Neural cell (in vitro differentiated cells): ENCODE results near the gene DLX1. TPM values are rescaled to one million over a fixed set of nuclear protein-coding genes. Genes with fewer than 3 reads are reported as not detected.

Experiments
- H2AFZ ChIP-seq: fragments of 200-600, 300-800 bp; sonication (generic), shearing (Covaris generic); 2 replicates; pipeline ENCODE4 v1.6.0; 2014; ENCODE audit warnings: low read depth, mild to moderate bottlenecking, antibody characterized with exemption, low read length, moderate library complexity
- H3F3A ChIP-seq: fragments of 200-600 bp; shearing (Covaris generic); 2 replicates; pipeline ENCODE4 v1.6.1; 2016; ENCODE audit warnings: mild to moderate bottlenecking, moderate library complexity, mixed read lengths, antibody characterized with exemption, low read length; ENCODE audit not compliant: insufficient read depth, poor library complexity, severe bottlenecking
- H3K27ac ChIP-seq: fragments of 200-600, 300-800 bp; sonication (generic), shearing (Covaris generic); 2 replicates; pipeline ENCODE4 v1.5.1; 2014; ENCODE audit warnings: mild to moderate bottlenecking, low read length, moderate library complexity
- H3K27me3 ChIP-seq: fragments of 300-800, 200-600 bp; sonication (generic), shearing (Covaris generic); 2 replicates; pipeline ENCODE4 v1.6.0; 2014; ENCODE audit warnings: mild to moderate bottlenecking, low read depth, low read length, moderate library complexity; ENCODE audit not compliant: insufficient read depth
- H3K36me3 ChIP-seq: fragments of 300-800, 200-600 bp; sonication (generic), shearing (Covaris generic); 2 replicates; pipeline ENCODE4 v1.5.1; 2014; ENCODE audit warnings: mild to moderate bottlenecking, antibody characterized with exemption, low read length, moderate library complexity; ENCODE audit not compliant: insufficient read depth
- H3K4me2 ChIP-seq: fragments of 300-800, 200-600 bp; sonication (generic), shearing (Covaris generic); 2 replicates; pipeline ENCODE4 v1.6.0; 2014; ENCODE audit warnings: mild to moderate bottlenecking, low read length
- H3K4me3 ChIP-seq: fragments of 300-800, 200-600 bp; sonication (generic), shearing (Covaris generic); 2 replicates; pipeline ENCODE4 v1.5.1; 2014; ENCODE audit warnings: mild to moderate bottlenecking, low read length, moderate library complexity
- H3K79me2 ChIP-seq: fragments of 200-600 bp; shearing (Covaris generic); replicated peaks from 2 replicates; pipeline ENCODE4 v1.6.0; 2014; ENCODE audit warnings: mild to moderate bottlenecking, low read length, moderate library complexity; ENCODE audit not compliant: insufficient read depth
- H3K9ac ChIP-seq: fragments of 300-800, 200-600 bp; sonication (generic), shearing (Covaris generic); 2 replicates; pipeline ENCODE4 v1.6.1; 2016; ENCODE audit warnings: mild to moderate bottlenecking, low read length, mixed read lengths
- H3K9me2 ChIP-seq: fragments of 200-600 bp; shearing (Covaris generic); 2 replicates; pipeline ENCODE4 v1.6.1; 2016; ENCODE audit warnings: mild to moderate bottlenecking, low read length, mixed read lengths; ENCODE audit not compliant: insufficient read depth
- H3K9me3 ChIP-seq: fragments of 200-600, 300-800 bp; sonication (generic), shearing (Covaris generic); 2 replicates; pipeline ENCODE4 v1.6.1; 2016; ENCODE audit warnings: mild to moderate bottlenecking, mixed run types, low read length, moderate library complexity, mixed read lengths
- H4K20me1 ChIP-seq: fragments of 200-600 bp; shearing (Covaris generic); 2 replicates; pipeline ENCODE4 v1.6.1; 2016; ENCODE audit warnings: mild to moderate bottlenecking, mixed run types; ENCODE audit not compliant: insufficient read depth
- EP300 ChIP-seq: fragments of 450-650 bp; conservative IDR thresholded peaks from 2 replicates; pipeline ENCODE4 v1.6.1; 2014; ENCODE audit warnings: antibody characterized with exemption, mild to moderate bottlenecking, moderate library complexity; ENCODE audit not compliant: poor library complexity, severe bottlenecking
- EZH2 ChIP-seq: fragments of 200-600, 300-800 bp; shearing (Covaris generic), sonication (generic); IDR thresholded peaks from 2 replicates; pipeline ENCODE4 v1.6.1; 2014; ENCODE audit warnings: antibody characterized with exemption, low read length, borderline replicate concordance, mild to moderate bottlenecking; ENCODE audit not compliant: insufficient read depth, poor library complexity, severe bottlenecking
- MXI1 ChIP-seq: fragments of 450-650 bp; conservative IDR thresholded peaks from 2 replicates; pipeline ENCODE4 v1.6.1; 2014; ENCODE audit warnings: antibody characterized with exemption, mild to moderate bottlenecking; ENCODE audit not compliant: poor library complexity, severe bottlenecking
- POLR2AphosphoS5 ChIP-seq: IDR thresholded peaks from 2 replicates; pipeline ENCODE4 v1.6.1; 2012
- RAD21 ChIP-seq: fragments of 450-650 bp; conservative IDR thresholded peaks from 2 replicates; pipeline ENCODE4 v1.6.1; 2014; ENCODE audit warnings: antibody characterized with exemption, mild to moderate bottlenecking, moderate library complexity
- SMC3 ChIP-seq: fragments of 450-650 bp; conservative IDR thresholded peaks from 2 replicates; pipeline ENCODE4 v1.6.1; 2014; ENCODE audit warnings: antibody characterized with exemption, mild to moderate bottlenecking, moderate library complexity; ENCODE audit not compliant: poor library complexity
- TAF1 ChIP-seq: IDR thresholded peaks from 2 replicates; pipeline ENCODE4 v1.6.1; 2012; ENCODE audit warnings: low read depth
- polyA plus RNA-seq: library from polyadenylated mRNA; depleted of rRNA; stranded (reverse); fragments of >200 nt; gene quantifications from 2 replicates; pipeline ENCODE4 v1.2.3, GENCODE V29; 2014
- TF ChIP-seq, protein P1 (sequence below): fragments of 450-650 bp; IDR thresholded peaks from 2 replicates; pipeline ENCODE4 v1.5.1; 2014; ENCODE audit warnings: antibody characterized with exemption, mild to moderate bottlenecking, moderate library complexity; ENCODE audit not compliant: poor library complexity, severe bottlenecking
- TF ChIP-seq, protein P2 (sequence below): IDR thresholded peaks from 2 replicates; pipeline ENCODE4 v1.6.1; 2012; ENCODE audit warnings: borderline replicate concordance

The DLX1 gene
- polyA plus RNA-seq, 1 donor from 2014 or later = 67.3 TPM

DNA sequence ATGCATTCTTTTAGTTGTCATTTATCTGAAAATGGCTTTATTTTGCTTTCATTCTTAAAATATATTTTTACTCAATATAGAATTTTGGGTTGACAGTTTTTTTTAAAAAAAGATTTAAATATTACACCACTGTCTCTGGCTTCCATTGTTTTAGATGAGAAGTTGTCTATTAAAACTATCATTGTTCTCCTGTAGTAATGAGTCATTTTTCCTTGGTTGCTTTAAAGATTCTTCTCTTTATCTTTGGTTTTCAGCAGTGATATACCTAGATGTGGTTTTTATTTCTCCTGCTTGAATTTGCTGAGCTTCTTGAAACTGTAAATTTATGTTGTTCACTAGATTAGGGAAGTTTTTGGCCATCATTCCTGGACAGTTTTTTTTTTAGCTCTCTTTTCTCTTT, 44.1 kb downstream of the DLX1 start:
- no peaks in the 10 kb centered on the region for H3K36me3 ChIP-seq
- H4K20me1 ChIP-seq = no peaks in the 10 kb centered on the region
- no peaks in the 10 kb centered on the region for H3K27me3 ChIP-seq
- H3K27ac ChIP-seq = no peak overlapping the region
- H3K9ac ChIP-seq = no peak overlapping the region
- H3K9me3 ChIP-seq = no peaks in the 10 kb centered on the region
- H3K9me2 ChIP-seq = no peaks in the 10 kb centered on the region
- H3K4me2 ChIP-seq = no peak overlapping the region
- TF ChIP-seq SMC3 (no peak), EZH2 (no peak), EP300 (no peak), MXI1 (no peak), RAD21 (no peak), POLR2AphosphoS5 (no peak), TAF1 (no peak)
- TF ChIP-seq, protein P1, sequence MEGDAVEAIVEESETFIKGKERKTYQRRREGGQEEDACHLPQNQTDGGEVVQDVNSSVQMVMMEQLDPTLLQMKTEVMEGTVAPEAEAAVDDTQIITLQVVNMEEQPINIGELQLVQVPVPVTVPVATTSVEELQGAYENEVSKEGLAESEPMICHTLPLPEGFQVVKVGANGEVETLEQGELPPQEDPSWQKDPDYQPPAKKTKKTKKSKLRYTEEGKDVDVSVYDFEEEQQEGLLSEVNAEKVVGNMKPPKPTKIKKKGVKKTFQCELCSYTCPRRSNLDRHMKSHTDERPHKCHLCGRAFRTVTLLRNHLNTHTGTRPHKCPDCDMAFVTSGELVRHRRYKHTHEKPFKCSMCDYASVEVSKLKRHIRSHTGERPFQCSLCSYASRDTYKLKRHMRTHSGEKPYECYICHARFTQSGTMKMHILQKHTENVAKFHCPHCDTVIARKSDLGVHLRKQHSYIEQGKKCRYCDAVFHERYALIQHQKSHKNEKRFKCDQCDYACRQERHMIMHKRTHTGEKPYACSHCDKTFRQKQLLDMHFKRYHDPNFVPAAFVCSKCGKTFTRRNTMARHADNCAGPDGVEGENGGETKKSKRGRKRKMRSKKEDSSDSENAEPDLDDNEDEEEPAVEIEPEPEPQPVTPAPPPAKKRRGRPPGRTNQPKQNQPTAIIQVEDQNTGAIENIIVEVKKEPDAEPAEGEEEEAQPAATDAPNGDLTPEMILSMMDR = no peak
- TF ChIP-seq, protein P2, sequence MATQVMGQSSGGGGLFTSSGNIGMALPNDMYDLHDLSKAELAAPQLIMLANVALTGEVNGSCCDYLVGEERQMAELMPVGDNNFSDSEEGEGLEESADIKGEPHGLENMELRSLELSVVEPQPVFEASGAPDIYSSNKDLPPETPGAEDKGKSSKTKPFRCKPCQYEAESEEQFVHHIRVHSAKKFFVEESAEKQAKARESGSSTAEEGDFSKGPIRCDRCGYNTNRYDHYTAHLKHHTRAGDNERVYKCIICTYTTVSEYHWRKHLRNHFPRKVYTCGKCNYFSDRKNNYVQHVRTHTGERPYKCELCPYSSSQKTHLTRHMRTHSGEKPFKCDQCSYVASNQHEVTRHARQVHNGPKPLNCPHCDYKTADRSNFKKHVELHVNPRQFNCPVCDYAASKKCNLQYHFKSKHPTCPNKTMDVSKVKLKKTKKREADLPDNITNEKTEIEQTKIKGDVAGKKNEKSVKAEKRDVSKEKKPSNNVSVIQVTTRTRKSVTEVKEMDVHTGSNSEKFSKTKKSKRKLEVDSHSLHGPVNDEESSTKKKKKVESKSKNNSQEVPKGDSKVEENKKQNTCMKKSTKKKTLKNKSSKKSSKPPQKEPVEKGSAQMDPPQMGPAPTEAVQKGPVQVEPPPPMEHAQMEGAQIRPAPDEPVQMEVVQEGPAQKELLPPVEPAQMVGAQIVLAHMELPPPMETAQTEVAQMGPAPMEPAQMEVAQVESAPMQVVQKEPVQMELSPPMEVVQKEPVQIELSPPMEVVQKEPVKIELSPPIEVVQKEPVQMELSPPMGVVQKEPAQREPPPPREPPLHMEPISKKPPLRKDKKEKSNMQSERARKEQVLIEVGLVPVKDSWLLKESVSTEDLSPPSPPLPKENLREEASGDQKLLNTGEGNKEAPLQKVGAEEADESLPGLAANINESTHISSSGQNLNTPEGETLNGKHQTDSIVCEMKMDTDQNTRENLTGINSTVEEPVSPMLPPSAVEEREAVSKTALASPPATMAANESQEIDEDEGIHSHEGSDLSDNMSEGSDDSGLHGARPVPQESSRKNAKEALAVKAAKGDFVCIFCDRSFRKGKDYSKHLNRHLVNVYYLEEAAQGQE = no peak
- no peak overlapping the region for H3K4me3 ChIP-seq
- no peak overlapping the region for H2AFZ ChIP-seq
- H3F3A ChIP-seq = no peaks in the 10 kb centered on the region
- H3K79me2 ChIP-seq = no peaks in the 10 kb centered on the region

DNA sequence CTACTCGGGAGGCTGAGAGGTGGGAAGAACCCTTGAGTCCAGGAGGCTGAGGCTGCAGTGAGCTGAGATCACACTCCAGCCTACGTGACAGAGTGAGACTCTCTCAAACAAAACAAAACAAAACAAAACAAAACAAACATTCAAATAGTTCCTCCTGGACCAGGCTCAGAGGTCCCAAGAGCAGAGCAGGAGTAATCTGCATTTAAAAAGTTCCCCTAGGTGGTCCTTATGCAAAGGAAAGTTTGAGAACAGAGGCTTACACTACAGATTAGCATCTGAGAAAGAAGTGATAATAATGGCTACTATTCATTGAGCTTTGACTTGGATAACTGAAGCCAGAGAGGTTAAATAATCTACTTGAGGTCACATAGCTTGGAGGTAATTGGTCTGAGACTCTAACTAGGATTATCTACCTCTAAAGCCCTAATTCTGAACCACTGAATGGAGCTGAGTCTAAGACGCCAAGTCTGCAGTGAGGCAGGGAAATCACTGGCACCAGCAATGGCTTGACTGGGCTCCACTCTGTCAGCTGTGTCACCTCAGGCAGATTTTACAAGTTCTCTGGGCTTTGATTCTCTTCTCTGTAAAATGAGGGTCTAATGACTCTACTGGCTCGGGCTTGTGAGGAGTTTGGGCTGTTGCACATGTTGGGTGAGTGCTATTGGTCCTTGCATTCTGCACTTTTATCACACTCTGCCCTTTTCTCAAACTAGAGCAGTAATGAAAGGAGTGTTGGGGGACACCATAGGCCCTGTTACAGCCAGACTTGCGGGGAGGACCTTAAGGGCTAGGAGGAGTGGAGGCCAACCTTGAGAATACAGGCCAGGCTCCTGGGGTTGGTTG, 46.6 kb downstream of the DLX1 start:
- H3K79me2 ChIP-seq = no peaks in the 10 kb centered on the region
- no peak for TF ChIP-seq RAD21
- no peak for TF ChIP-seq EP300
- no peak for TF ChIP-seq EZH2
- no peak for TF ChIP-seq SMC3
- TF ChIP-seq, protein P2 = no peak
- TF ChIP-seq, protein P1 = no peak
- TF ChIP-seq TAF1 = no peak
- no peak for TF ChIP-seq MXI1
- TF ChIP-seq POLR2AphosphoS5 = no peak
- H2AFZ ChIP-seq = no peak overlapping the region
- no peak overlapping the region for H3K27ac ChIP-seq
- no peaks in the 10 kb centered on the region for H3K9me3 ChIP-seq
- no peaks in the 10 kb centered on the region for H4K20me1 ChIP-seq
- H3K27me3 ChIP-seq = no peaks in the 10 kb centered on the region
- H3K4me3 ChIP-seq = no peak overlapping the region
- no peaks in the 10 kb centered on the region for H3K9me2 ChIP-seq
- H3K9ac ChIP-seq = no peak overlapping the region
- H3K4me2 ChIP-seq = no peak overlapping the region
- H3K36me3 ChIP-seq = no peaks in the 10 kb centered on the region
- H3F3A ChIP-seq = no peaks in the 10 kb centered on the region
